HCT116 (cell line): ENCODE data around the gene SCUBE2.

Source experiments
- CTCF ChIP-seq, 3 experiments: fragments of 200-600 bp in 1 of 3; sonication (generic) in 1 of 3; IDR thresholded peaks in 2 of 3; conservative IDR thresholded peaks in 1 of 3; 2 replicates each; pipeline ENCODE4 v1.5.1; 2012 to 2017; ENCODE audit warnings: low read depth in 2 of 3, low read length in 2 of 3, antibody characterized with exemption in 1 of 3, borderline replicate concordance in 1 of 3, control low read depth in 1 of 3, mild to moderate bottlenecking in 1 of 3, mixed read lengths in 1 of 3, mixed run types in 1 of 3, moderate library complexity in 1 of 3; ENCODE audit not compliant: insufficient read depth in 1 of 3
- EZH2 ChIP-seq: fragments of 200-600 bp; sonication (generic); IDR thresholded peaks from 2 replicates; pipeline ENCODE4 v1.6.1; 2017; ENCODE audit warnings: antibody characterized with exemption, mixed run types
- POLR2A ChIP-seq: IDR thresholded peaks from 2 replicates; pipeline ENCODE4 v1.7.0; 2011; ENCODE audit warnings: borderline replicate concordance; ENCODE audit not compliant: insufficient read depth, insufficient read length; ENCODE audit errors: extremely low read depth
- POLR2AphosphoS5 ChIP-seq: IDR thresholded peaks from 2 replicates; pipeline ENCODE4 v1.6.1; 2011; ENCODE audit warnings: mild to moderate bottlenecking, low read depth, low read length, moderate library complexity
- SRF ChIP-seq: IDR thresholded peaks from 2 replicates; pipeline ENCODE4 v1.6.1; 2012; ENCODE audit warnings: low read depth
- TCF7L2 ChIP-seq: IDR thresholded peaks from 2 replicates; pipeline ENCODE4 v1.7.0; 2011; ENCODE audit warnings: borderline replicate concordance, inconsistent platforms; ENCODE audit not compliant: insufficient read depth, insufficient read length; ENCODE audit errors: extremely low read depth
- TF ChIP-seq, protein P1 (sequence below): IDR thresholded peaks from 2 replicates; pipeline ENCODE4 v1.6.1; 2011; ENCODE audit warnings: mild to moderate bottlenecking, low read length, moderate library complexity; ENCODE audit not compliant: insufficient replicate concordance; ENCODE audit errors: extremely low read depth

DNA sequence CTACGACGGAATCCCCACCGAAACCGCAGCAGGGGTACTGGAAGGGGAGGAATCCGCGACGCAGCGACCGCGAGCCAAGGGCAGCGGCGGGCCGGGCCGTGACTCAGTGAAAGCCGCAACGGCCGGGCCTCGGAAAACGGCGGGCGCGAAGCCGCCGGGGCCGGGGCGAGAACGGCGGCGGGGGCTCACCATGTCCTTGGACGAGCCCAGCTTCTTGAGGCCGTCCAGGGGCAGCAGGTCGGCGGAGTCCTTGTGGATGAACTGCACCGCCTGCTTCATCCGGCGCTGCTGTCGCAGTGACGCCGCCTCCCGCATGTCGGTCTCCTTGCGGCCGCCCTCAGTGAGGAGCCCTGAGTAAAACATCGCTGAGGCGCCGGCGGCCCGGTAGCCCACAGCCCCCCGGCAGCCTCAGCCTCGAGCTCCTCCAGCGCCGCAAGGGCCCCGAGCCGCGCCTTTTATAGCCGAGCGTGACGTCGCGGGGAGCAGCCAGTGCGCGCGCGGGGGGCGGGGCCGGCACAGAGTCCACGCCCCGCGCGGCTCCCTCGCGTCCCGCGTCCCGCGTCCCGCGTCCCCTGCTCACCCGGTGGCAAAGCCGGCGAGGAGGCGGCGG is 87.7 kb downstream of the SCUBE2 start, which contains the start of gene NRIP3:
- TF ChIP-seq CTCF (IDR thresholded peaks at IDR 0.05 in 2 of 3, conservative IDR thresholded peaks at IDR 0.05 in 1 of 3; ENCODE audit: borderline replicate concordance in 1 of 3, insufficient read depth in 1 of 3, low read depth in 2 of 3, low read length in 2 of 3) (no peak), POLR2AphosphoS5 (no peak), TCF7L2 (no peak), SRF (no peak), POLR2A (no peak), EZH2 (no peak)
- TF ChIP-seq, protein P1, sequence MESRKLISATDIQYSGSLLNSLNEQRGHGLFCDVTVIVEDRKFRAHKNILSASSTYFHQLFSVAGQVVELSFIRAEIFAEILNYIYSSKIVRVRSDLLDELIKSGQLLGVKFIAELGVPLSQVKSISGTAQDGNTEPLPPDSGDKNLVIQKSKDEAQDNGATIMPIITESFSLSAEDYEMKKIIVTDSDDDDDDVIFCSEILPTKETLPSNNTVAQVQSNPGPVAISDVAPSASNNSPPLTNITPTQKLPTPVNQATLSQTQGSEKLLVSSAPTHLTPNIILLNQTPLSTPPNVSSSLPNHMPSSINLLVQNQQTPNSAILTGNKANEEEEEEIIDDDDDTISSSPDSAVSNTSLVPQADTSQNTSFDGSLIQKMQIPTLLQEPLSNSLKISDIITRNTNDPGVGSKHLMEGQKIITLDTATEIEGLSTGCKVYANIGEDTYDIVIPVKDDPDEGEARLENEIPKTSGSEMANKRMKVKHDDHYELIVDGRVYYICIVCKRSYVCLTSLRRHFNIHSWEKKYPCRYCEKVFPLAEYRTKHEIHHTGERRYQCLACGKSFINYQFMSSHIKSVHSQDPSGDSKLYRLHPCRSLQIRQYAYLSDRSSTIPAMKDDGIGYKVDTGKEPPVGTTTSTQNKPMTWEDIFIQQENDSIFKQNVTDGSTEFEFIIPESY: no peak
